Adrenal gland (tissue), 12 donors: ENCODE results near the gene KIAA0513. TPM values are rescaled to one million over a fixed set of nuclear protein-coding genes. Genes with fewer than 3 reads are reported as not detected.

ENCODE experiments used
- DNase-seq, 7 donors: peaks; one replicate each; pipeline ENCODE4 v3.0.0-alpha.2; 2019 to 2020
- H3K27ac ChIP-seq, 5 donors: fragments of 200-600 bp; sonication (generic) in 4 of 5; 1 replicate in 3 of 5; 2 replicates in 2 of 5; pipeline versions ENCODE4 v1.5.1 to v1.8.0; 2016 to 2020; ENCODE audit warnings: mild to moderate bottlenecking in 1 of 5
- H3K27me3 ChIP-seq: fragments of 200-600 bp; 2 replicates; pipeline ENCODE4 v1.8.0; 2021
- H3K36me3 ChIP-seq, 2 donors: fragments of 200-600 bp; replicated peaks in 1 of 2; 1 replicate in 1 of 2; 2 replicates in 1 of 2; pipeline versions ENCODE4 v1.5.1 to v1.8.0; 2018 to 2022
- H3K4me1 ChIP-seq, 2 donors: fragments of 200-600 bp; replicated peaks in 1 of 2; 1 replicate in 1 of 2; 2 replicates in 1 of 2; pipeline versions ENCODE4 v1.5.1 to v1.8.0; 2018 to 2021
- H3K4me3 ChIP-seq, 4 donors: fragments of 200-600 bp; sonication (generic) in 3 of 4; one replicate each; pipeline ENCODE4 v1.5.1; 2016 to 2018
- H3K9me3 ChIP-seq, 3 donors: fragments of 200-600 bp; sonication (generic) in 1 of 3; replicated peaks in 1 of 3; 1 replicate in 2 of 3; 2 replicates in 1 of 3; pipeline versions ENCODE4 v1.5.1 to v1.8.0; 2016 to 2021
- POLR2A ChIP-seq, 2 donors: fragments of 450-650 bp; IDR thresholded peaks; one replicate each; pipeline ENCODE4 v1.6.1; 2017; ENCODE audit warnings: antibody characterized with exemption in 2 of 2, mild to moderate bottlenecking in 2 of 2, moderate library complexity in 1 of 2
- WGBS, 4 donors: extraction: QIAGEN DNeasy Blood & Tissue Kit in 2 of 4; methylation state at CpG; one replicate each; pipeline versions ENCODE4 v1.1.5 to v1.1.7; 2013 to 2017; 5-methylcytosine and 5-hydroxymethylcytosine counted together
- intact Hi-C, 2 donors: fragments of 100-400 bp; cut with DNase I; formaldehyde crosslinking; loops; one replicate each; pipeline versions ENCODE4 v1.14.1 to v1.15.0; 2022 to 2023
- polyA plus RNA-seq, 3 donors: library from polyadenylated mRNA; stranded (reverse); fragments of 200-250 nt in 2 of 3; fragments of 350-450 nt in 1 of 3; fragmentation: Illumina TruSeq in 1 of 3; extraction: RNeasy Lipid Tissue Mini Kit (QIAGEN cat#74804) in 1 of 3; gene quantifications; one replicate each; pipeline ENCODE4 v1.2.3, GENCODE V29; 2013 to 2014
- total RNA-seq, 9 donors: library from RNA; depleted of rRNA in 4 of 9; stranded (reverse); fragments of >200 nt in 4 of 9; fragments of 120-200 nt in 1 of 9; fragmentation: NEBNext Ultra II Directional in 1 of 9; extraction: Animal tissue kit (Norgen Biotek cat#: 25700) in 1 of 9; gene quantifications; one replicate each; pipeline versions ENCODE4 v1.1.0 to v1.2.4, GENCODE V29; 2013 to 2023
- TF ChIP-seq, protein P1 (sequence below), 6 experiments: fragments of 450-650 bp in 4 of 6; fragments of 200-600 bp in 2 of 6; sonication (generic) in 1 of 6; IDR thresholded peaks; 1 replicate in 5 of 6; 2 replicates in 1 of 6; pipeline versions ENCODE4 v1.5.1 to v1.8.0; 2016 to 2021; ENCODE audit warnings: antibody characterized with exemption in 6 of 6, mild to moderate bottlenecking in 2 of 6, moderate library complexity in 1 of 6
- donor health status: healthy with polysubstance abuse.
- donor health status: Bipolar disorder and iron deficiency.
- donor health status: DM: yes; HTN: yes; CAD: no.
- donor health status: DM: no; HTN: no; CAD: no.
- donor health status: DM: no; HTN: no; CAD: no.
- donor health status: DM: yes; HTN: yes; CAD: no.

KIAA0513 gene
- total and polyA plus RNA-seq, 12 donors: 7.5 to 36.7 (median 17.8) TPM

DNA sequence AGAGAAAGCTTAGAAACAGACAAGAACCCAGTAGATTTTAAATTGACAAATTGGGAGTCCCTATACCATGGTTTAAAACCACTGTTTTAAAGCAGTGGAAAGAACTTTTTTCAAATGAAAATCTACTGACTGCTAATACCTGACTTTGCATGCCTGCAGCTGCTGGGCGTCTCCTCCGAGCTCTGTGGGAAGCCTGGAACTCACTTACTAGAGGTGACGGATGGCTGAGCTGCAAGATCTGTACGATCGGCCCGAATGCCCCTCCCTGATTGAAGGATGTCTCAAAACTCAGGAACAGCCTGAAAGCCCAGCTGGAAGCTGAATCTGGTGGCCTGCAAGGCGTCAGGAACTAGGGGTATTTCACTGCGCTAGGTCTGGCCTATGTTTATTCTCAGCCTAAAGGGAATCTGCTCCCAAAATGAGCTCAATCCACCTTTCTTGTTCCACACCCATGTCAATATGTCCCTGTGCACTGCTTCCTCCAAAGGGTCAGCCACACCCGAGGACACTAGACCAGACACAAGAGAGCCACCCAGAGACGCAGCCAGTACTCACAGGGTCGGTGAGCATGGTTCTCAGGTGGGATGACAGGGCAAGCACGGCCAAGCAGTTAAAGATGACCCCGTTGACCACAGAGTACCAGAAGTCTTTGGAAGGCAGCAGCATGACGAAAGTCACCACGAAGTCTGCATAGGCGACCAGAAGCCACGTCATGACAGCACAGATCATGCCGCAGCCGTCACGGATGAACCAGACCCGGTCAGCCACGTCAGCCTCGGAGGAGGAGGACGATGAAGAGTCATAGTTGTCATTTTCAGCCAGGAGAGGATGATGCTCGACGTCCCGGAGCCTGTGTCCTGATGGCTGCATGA is 37.6 kb upstream of the KIAA0513 start:
- Histone ChIP-seq H3K9me3 (no peaks in the 10 kb centered on the region), H3K4me1 (peaks cover 24% of the 10 kb centered on the region in 2 donors), H3K36me3 (peaks cover 0 to 56% of the 10 kb centered on the region in 2 donors), H3K27ac (no peak overlapping the region), H3K27me3 (no peaks in the 10 kb centered on the region), H3K4me3 (no peak overlapping the region)
- TF ChIP-seq POLR2A (IDR thresholded peaks at IDR 0.05): no peak
- TF ChIP-seq, protein P1, sequence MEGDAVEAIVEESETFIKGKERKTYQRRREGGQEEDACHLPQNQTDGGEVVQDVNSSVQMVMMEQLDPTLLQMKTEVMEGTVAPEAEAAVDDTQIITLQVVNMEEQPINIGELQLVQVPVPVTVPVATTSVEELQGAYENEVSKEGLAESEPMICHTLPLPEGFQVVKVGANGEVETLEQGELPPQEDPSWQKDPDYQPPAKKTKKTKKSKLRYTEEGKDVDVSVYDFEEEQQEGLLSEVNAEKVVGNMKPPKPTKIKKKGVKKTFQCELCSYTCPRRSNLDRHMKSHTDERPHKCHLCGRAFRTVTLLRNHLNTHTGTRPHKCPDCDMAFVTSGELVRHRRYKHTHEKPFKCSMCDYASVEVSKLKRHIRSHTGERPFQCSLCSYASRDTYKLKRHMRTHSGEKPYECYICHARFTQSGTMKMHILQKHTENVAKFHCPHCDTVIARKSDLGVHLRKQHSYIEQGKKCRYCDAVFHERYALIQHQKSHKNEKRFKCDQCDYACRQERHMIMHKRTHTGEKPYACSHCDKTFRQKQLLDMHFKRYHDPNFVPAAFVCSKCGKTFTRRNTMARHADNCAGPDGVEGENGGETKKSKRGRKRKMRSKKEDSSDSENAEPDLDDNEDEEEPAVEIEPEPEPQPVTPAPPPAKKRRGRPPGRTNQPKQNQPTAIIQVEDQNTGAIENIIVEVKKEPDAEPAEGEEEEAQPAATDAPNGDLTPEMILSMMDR (IDR thresholded peaks at IDR 0.05): no peak
- 85 to 90% (median 89%) methylated on average over 20 to 27 of the region's 27 CpGs for WGBS, 4 donors
- intact Hi-C loops: no loop called here
- DNase-seq: no peak

DNA sequence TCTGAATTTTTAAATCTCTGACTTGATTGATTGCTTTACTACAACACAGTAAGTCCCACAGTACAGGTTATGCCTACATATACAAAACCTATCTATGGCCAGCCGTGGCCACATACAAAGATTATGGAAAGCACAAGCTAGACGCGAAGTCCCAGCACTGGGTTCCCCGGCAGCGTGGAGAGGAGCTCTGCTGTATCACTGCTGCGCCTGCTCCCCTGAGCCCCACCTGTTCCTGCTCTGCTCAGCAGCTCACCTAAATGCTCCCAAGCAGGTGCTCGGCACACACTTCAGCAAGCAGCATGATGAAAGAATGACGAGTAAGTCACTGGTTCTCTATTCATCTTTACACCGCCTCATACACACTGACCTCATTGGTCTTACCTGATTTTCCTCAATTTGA is 36.8 kb upstream of the KIAA0513 start:
- H3K27ac ChIP-seq: no peak overlapping the region
- TF ChIP-seq, protein P1 (IDR thresholded peaks at IDR 0.05): no peak
- no peak for TF ChIP-seq POLR2A (IDR thresholded peaks at IDR 0.05)
- H3K4me3 ChIP-seq: no peak overlapping the region
- H3K4me1 ChIP-seq: peaks cover 17 to 24% of the 10 kb centered on the region in 2 donors
- H3K36me3 ChIP-seq: peaks cover 0 to 62% of the 10 kb centered on the region in 2 donors
- H3K9me3 ChIP-seq: no peaks in the 10 kb centered on the region
- 95 to 97% (median 95%) methylated on average over 9 of the region's 9 CpGs for WGBS, 4 donors
- no peak for DNase-seq
- intact Hi-C loops: no loop called here
- no peaks in the 10 kb centered on the region for H3K27me3 ChIP-seq

DNA sequence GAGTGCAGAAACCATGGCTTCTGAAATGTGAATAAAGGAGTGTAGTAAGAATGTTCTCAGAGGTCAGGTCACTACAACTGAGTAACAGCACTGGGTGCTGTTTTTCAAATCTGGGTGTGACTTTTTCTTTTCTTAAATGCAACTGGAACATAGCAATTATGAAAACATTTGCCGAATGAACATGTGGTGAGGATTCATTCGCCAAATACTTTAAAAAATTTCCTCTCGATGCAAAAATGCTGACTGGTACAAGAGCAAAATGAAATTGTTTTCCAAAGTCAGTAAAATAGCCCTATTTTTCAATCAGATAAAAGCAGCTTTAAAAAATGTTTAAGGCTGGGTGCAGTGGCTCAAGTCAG is 34.9 kb upstream of the KIAA0513 start:
- no peak for TF ChIP-seq POLR2A (IDR thresholded peaks at IDR 0.05)
- TF ChIP-seq, protein P1 (IDR thresholded peaks at IDR 0.05): no peak
- DNase-seq: no peak
- intact Hi-C loops: no loop called here
- Histone ChIP-seq H3K27ac (no peak overlapping the region), H3K9me3 (no peaks in the 10 kb centered on the region), H3K4me1 (peaks cover 14 to 24% of the 10 kb centered on the region in 2 donors), H3K36me3 (peaks cover 0 to 46% of the 10 kb centered on the region in 2 donors), H3K27me3 (no peaks in the 10 kb centered on the region), H3K4me3 (no peak overlapping the region)
- 77 to 83% (median 79%) methylated on average over 3 of the region's 3 CpGs for WGBS, 4 donors

DNA sequence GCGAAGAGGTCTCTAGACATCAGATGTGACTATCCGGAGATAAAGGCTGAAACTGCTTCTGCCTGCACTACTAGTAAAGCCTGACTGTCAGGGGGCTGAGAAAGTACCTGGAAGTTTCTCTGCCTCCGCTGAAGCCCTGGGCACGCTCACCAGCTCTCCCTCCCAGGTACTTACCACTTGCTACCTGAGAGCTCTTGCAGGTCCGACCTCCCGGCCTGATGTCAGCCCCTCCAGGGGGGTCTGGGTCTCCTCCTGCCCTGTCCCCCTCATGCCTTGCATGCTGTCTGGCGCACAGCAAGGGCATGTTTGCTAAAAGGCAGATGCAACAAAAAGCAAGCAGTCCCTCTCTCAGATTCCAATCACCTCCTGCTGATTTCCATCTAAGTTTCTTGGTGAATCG is 33.7 kb upstream of the KIAA0513 start:
- Histone ChIP-seq H3K9me3 (no peaks in the 10 kb centered on the region), H3K27ac (peak overlapping the region in 4 of 5 donors; percentile 38 to 86 (median 84)), H3K27me3 (no peaks in the 10 kb centered on the region), H3K4me1 (peaks cover 14 to 26% of the 10 kb centered on the region in 2 donors), H3K4me3 (no peak overlapping the region), H3K36me3 (peaks cover 0 to 36% of the 10 kb centered on the region in 2 donors)
- WGBS, 4 donors: 91 to 95% (median 92%) methylated on average over 6 to 8 of the region's 8 CpGs
- TF ChIP-seq POLR2A (IDR thresholded peaks at IDR 0.05): no peak
- TF ChIP-seq, protein P1 (IDR thresholded peaks at IDR 0.05): no peak
- intact Hi-C loops: no loop called here
- DNase-seq: no peak
